Chondrocyte (in vitro differentiated cells): ENCODE results near the gene SPATA21. TPM values are rescaled to one million over a fixed set of nuclear protein-coding genes. Genes with fewer than 3 reads are reported as not detected.
A peak's percentile ranks its signal among the peaks of the same experiment; 100 is the strongest.

ENCODE experiments used
- DNase-seq: peaks from one replicate; pipeline ENCODE4 v3.0.0; 2021; ENCODE audit warnings: mixed read lengths, low spot score
- H3K27ac Mint-ChIP-seq: one replicate; pipeline ENCODE4 v1.8.0; 2021; ENCODE audit warnings: mild to moderate bottlenecking, moderate library complexity, mixed read lengths; ENCODE audit not compliant: unreplicated experiment
- H3K27me3 Mint-ChIP-seq: 2 replicates; pipeline ENCODE4 v1.8.0; 2021; ENCODE audit warnings: low read depth, mixed read lengths
- H3K36me3 Mint-ChIP-seq: 2 replicates; pipeline ENCODE4 v1.8.0; 2021; ENCODE audit warnings: low read depth, mixed read lengths
- H3K4me1 Mint-ChIP-seq: 2 replicates; pipeline ENCODE4 v1.8.0; 2021; ENCODE audit warnings: low read depth, mild to moderate bottlenecking, mixed read lengths
- H3K4me3 Mint-ChIP-seq: one replicate; pipeline ENCODE4 v1.8.0; 2021; ENCODE audit warnings: mild to moderate bottlenecking, moderate library complexity, mixed read lengths; ENCODE audit not compliant: unreplicated experiment
- H3K9me3 Mint-ChIP-seq: 2 replicates; pipeline ENCODE4 v1.8.0; 2021; ENCODE audit warnings: low read depth, mixed read lengths
- CTCF ChIP-seq: fragments of 200-600 bp; sonication (generic); IDR thresholded peaks from 2 replicates; pipeline ENCODE4 v1.5.0; 2021; ENCODE audit warnings: antibody characterized with exemption, mild to moderate bottlenecking, moderate library complexity
- total RNA-seq: library from RNA; stranded (reverse); gene quantifications from 3 replicates; pipeline ENCODE4 v1.2.1, GENCODE V29; 2021

SPATA21 gene
- total RNA-seq, 1 donor from 2014 or later = not detected

GRCh38 chr1:16441282-16441665, 4.0 kb upstream of the SPATA21 start:
- no peak for DNase-seq
- Mint-ChIP-seq H3K27me3 (no peaks in the 10 kb centered on the region), H3K27ac (peak overlapping the region; percentile 90), H3K4me1 (peaks cover 25% of the 10 kb centered on the region), H3K9me3 (no peaks in the 10 kb centered on the region), H3K36me3 (peaks cover 4% of the 10 kb centered on the region), H3K4me3 (peak overlapping the region; percentile 91)
- TF ChIP-seq CTCF = no peak

- TF ChIP-seq CTCF = peak; percentile 94
- peak within 1 kb of the TSS; percentile 91 for H3K4me3 Mint-ChIP-seq
- peaks cover 4% of the 10 kb centered on the region for H3K36me3 Mint-ChIP-seq
- H3K4me1 Mint-ChIP-seq = peaks cover 25% of the 10 kb centered on the region
- H3K27me3 Mint-ChIP-seq = no peaks in the 10 kb centered on the region
- H3K27ac Mint-ChIP-seq = peak within 1 kb of the TSS; percentile 90
- no peaks in the 10 kb centered on the region for H3K9me3 Mint-ChIP-seq
- DNase-seq = peak; percentile 97
Observed at GRCh38 chr1:16440470-16441281, 3.5 kb upstream of the SPATA21 start, which contains the start of gene NECAP2. Gene NECAP2, plus strand, starts transcription at chr1:16440724. Its CDS starts 38 bp downstream, at chr1:16440762.

- no peak for TF ChIP-seq CTCF
- peak overlapping the region; percentile 90 for H3K27ac Mint-ChIP-seq
- no peaks in the 10 kb centered on the region for H3K9me3 Mint-ChIP-seq
- H3K4me1 Mint-ChIP-seq = peaks cover 25% of the 10 kb centered on the region
- H3K36me3 Mint-ChIP-seq = peaks cover 4% of the 10 kb centered on the region
- peak overlapping the region; percentile 91 for H3K4me3 Mint-ChIP-seq
- no peaks in the 10 kb centered on the region for H3K27me3 Mint-ChIP-seq
- DNase-seq = no peak
Observed at GRCh38 chr1:16440131-16440469, 2.9 kb upstream of the SPATA21 start.

- DNase-seq = no peak
- H3K36me3 Mint-ChIP-seq = no peaks in the 10 kb centered on the region
- no peak overlapping the region for H3K27ac Mint-ChIP-seq
- no peak for TF ChIP-seq CTCF
- no peaks in the 10 kb centered on the region for H3K27me3 Mint-ChIP-seq
- peaks cover 25% of the 10 kb centered on the region for H3K4me1 Mint-ChIP-seq
- H3K4me3 Mint-ChIP-seq = no peak overlapping the region
- no peaks in the 10 kb centered on the region for H3K9me3 Mint-ChIP-seq
Observed at GRCh38 chr1:16438924-16439323, 1.7 kb upstream of the SPATA21 start.

- H3K4me1 Mint-ChIP-seq = peaks cover 22% of the 10 kb centered on the region
Observed at GRCh38 chr1:16438516-16438915, 1.3 kb upstream of the SPATA21 start.

More at GRCh38 chr1:16438516-16438915, 1.3 kb upstream of the SPATA21 start:
- Mint-ChIP-seq H3K27me3 (no peaks in the 10 kb centered on the region), H3K36me3 (no peaks in the 10 kb centered on the region), H3K9me3 (no peaks in the 10 kb centered on the region), H3K4me3 (no peak overlapping the region), H3K27ac (no peak overlapping the region)
- DNase-seq = no peak
- TF ChIP-seq CTCF = no peak
